Activated effector memory CD4-positive, alpha-beta T cell treated with anti-CD3 and anti-CD28 coated beads, Interleukin-2, amount 50 U/mL, for 16 hours (primary cell): Measurements from ENCODE around the gene PISD.

Source experiments
- DNase-seq: peaks from one replicate; pipeline ENCODE4 v3.0.0-alpha.2; 2020

Gene PISD

DNA sequence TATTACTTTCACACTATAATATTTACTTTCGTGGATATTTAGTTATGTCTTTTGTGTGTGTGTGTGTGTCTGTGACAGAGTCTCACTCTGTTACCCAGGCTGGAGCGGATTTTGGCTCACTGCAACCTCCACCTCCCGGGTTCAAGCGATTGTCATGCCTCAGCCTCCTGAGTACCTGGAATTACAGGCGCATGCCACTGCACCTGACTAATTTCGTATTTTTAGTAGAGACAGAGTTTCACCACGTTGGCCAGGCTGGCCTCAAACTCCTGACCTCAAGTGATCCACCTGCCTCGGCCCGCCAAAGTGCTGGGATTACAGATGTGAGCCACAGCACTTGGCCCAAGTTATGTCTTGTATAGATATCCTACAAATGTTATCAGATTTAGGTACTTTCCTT, 9.9 kb downstream of the PISD start:
- DNase-seq = no peak

DNA sequence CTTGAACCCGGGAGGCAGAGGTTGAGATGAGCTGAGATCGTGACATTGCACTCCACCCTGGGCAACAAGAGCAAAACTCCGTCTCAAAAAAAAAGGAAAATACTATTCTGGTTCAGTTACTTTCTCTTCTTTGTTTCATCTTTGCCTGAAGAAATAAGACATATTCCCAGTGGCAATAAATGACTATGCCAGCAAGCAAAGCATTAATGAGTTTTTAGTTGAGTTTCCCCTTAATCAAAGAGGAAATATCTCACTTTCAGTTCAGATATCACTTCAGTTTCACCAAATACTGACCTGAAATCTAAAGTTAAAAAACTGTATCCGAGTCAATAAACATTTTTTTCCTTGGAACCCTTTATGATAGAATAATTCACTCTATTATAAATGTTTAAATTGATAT, 10.4 kb downstream of the PISD start:
- DNase-seq = no peak

DNA sequence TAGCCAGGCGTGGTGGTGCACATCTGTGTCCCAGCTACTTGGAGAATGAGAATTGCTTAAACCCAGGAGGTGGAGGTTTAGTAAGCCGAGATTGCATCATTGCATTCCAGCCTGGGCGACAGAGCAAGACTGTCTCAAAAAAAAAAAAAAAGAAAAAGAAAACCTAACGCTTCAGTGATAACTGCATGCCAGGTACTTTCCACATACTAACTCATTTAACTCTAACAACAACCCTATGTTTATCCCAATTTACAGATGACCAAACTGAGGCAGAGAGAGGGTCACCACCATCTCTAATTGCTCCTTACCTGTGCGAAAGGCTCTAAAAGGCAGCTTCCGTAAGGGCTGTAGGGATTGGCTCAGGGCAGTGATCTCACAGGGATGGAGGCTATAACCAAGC, 11.6 kb downstream of the PISD start:
- no peak for DNase-seq

DNA sequence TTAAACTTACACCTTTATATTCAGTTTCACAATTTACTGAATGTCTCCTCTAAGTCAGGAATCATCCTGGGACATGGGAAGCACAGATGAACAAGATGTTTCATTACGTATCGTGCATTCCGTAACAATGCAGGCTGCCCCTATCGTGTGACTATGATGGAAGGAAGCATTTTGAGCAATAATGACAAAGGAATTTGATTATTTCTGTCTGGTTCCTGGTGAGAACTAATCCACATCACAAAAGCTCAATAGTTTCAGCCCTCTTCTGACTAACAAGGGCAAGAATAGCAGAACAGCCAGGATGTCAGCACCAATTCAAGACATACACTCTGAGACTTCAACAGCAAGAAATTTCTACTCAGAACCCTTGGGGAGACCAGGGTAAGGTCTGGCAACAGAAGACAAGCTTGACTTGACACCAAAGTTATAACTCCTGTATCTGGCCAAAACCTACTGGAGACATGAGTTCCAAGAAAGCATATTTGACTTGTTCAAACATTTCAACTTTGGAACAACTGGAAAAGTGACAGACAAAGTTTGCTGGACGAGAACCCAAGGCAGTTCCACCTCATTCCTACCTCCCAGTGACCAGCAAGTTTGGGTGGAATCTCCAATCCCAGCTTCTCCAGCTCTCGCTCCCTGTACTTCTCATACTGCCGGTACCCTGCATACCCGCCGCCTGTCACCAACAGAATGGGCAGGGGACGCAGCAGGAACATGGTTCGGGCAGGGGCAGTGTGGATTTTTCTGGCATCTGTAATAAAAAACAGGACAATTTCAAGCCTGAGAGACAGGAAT, 14.3 kb downstream of the PISD start:
- DNase-seq = no peak

DNA sequence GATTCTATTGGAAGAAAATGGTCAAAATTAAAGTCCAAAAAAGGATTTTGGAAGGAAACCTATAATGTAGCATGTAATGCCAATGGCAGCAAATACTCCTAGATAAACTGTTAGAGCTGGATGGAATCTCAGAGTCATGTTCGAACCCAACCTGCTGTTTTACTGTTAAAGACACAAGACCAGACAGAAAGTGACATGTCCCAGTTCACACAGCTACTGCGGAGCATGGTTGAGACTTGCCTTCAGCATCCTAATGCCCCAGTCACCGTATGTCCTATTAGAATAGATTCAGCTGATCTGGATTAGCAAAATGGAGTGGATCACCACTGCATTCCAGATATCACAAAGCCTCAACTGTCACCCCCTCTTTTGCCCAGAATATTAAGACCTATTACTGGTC, 14.9 kb downstream of the PISD start:
- no peak for DNase-seq

DNA sequence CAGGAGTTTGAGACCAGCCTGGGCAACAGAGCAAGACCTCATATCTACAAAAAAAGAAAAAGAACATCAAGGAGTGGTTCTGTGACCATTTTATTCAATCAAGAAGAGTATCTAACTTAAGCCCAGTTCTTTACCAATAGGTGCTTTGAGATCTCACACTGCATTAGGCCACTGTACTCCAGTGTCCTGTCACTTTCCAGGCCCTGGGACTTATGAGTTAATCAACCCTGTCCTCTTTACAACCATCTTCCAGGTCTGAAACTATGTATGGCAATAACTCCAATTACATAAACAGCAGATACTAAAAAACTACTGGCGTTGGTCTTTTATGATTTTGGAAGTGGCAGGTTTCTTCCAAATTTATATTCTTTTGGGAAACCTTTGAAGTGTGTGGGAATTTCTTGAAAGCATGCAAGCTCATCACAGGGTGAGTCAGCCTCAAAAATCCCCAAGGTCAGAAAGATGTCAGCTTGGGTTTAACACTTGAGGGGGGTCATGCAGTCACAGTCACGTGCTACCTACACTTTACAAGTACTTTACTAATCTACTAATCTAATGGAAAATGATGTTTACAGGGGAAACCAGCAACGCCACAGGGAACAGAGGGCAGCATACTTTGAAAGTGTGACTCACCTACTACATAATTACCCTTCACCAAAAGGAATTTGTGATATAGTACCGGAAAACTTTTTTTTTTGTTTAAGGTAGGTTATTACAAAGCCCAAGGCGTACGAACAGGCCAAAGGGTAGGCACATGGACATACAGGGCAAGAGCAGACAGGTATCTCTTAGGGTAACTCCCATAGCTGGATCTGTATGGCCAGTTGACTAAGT, 15.6 kb downstream of the PISD start:
- DNase-seq = peak; percentile 79

DNA sequence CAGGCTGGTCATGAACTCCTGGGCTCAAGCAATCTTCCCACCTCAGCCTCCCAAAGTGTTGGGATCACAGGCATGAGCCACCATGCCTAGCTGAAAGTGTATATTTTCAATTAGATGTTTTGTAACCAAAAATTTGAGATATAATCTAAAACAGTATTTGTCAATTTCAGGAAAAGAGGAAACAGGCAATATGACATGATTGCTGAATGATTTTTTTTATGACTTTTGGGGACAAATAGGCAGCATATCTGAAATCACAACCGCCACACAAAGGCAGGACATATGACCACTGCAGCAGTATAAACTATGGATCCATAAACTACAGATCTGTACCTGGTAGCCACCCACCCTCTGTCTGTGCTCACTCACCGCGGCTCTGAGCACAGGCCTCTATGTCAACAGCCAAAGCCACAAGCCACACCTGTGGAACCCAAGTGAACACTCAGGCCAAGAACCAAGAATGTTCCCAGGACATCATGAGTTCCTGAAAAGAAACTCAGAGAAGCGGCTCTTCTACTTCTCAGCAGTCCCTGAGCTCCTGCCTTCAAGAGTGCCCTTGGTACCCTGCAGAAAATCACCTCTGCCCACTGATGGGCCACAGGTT, 22.5 kb downstream of the PISD start:
- no peak for DNase-seq

DNA sequence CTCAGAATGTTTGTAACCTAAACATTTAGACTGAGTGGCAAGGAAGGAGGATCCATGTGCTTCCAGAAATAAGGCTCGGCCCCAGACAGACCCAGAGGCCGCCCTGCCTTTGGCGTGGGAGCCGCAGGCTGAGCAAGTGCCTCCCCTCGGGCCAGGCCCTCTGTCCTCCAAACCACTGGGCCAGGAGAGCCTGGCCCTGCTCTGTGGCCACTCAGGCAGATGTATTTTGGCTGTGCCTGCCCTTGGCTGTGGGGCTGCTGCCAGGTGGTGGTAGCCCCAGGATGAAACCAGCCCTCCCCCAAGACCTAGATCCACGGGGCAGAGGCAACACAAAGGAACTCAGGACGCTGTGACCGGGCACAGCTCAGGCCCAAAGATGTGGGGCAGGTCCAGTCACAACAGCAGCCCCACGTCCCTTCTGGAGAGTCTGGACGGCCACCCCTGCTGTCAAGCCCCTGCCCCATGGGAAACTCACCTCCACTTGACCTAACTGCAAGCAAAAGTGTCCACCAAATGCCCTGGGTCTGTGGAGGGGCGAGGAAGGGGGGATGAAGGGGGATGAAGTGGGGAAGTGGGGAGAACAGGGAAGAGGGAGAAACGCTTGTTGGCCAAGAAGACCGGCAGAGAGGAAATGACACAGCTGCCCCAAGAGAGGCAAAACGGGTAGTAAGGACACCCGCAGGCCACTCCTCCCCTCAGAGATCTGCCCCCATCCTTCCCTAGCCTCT, 24.0 kb downstream of the PISD start:
- DNase-seq = no peak

DNA sequence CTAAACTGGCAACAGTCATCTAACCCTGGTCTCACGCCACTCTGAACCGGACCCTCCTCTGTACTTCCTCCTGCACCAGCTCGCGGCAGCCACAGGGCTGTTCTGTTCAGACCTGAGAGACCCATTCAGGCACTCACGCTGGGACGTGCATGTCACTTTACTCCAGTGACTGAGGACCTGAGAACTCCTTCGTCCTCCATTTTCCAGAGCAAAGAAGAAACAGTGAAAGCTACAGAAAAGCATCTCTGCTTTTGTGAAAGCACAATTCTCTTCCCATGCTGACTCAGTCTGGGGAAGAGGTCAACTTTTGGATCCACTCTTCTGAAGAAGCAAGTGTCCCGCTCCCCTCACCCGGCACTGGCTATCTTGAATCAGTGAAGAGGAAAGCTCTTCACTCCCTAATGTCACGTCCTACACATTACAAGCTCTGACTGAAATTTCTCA, 24.5 kb downstream of the PISD start:
- DNase-seq = no peak

DNA sequence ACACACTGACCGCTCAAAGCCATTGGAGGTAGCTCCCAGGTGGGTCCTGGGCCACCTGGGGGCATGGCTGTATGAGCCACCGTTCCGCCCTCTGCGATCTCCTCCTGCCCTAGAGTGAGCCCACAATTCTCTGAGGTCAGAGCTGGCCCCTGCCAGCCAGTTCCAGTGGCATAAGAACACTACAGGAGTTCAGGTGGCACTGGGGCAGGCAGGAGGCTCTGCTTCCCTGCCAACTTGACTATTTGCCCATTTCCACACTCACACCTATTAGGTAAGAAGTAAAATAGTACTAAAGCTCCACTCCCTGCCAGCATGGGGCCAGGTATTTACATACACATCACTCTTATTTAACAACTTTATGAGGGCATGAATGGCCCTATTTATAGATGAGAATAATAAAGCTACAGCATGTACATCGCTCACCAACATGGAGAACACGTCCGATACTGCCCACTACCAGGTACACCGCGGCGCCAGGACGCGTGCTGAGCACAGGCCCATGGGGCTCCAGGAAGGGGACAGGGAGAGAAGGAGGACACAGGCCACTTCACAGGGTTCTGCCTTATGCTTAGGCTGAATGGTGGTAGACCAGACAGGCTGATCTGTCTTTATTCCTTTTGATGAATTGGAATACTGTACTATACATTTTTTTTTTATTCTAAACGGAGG, 26.2 kb downstream of the PISD start:
- no peak for DNase-seq

DNA sequence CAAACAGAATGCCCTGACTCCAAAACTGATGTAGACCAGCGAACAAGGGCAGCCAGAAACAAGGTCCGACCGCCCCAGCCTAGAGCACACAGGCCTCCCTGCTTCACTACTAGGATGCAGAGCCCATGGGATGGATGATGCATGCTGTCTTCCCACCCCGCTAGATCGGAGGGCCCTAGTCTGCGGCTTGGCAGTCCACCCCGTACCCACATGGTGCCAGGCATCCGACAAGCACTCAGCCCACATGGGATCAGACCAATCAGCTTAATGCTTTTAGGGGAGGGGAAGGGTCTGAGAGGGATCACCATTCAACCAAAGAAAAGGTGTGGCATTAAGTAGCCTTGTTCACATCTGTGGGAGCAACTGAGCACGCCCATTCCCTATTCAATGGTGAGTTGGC, 30.6 kb downstream of the PISD start:
- no peak for DNase-seq

DNA sequence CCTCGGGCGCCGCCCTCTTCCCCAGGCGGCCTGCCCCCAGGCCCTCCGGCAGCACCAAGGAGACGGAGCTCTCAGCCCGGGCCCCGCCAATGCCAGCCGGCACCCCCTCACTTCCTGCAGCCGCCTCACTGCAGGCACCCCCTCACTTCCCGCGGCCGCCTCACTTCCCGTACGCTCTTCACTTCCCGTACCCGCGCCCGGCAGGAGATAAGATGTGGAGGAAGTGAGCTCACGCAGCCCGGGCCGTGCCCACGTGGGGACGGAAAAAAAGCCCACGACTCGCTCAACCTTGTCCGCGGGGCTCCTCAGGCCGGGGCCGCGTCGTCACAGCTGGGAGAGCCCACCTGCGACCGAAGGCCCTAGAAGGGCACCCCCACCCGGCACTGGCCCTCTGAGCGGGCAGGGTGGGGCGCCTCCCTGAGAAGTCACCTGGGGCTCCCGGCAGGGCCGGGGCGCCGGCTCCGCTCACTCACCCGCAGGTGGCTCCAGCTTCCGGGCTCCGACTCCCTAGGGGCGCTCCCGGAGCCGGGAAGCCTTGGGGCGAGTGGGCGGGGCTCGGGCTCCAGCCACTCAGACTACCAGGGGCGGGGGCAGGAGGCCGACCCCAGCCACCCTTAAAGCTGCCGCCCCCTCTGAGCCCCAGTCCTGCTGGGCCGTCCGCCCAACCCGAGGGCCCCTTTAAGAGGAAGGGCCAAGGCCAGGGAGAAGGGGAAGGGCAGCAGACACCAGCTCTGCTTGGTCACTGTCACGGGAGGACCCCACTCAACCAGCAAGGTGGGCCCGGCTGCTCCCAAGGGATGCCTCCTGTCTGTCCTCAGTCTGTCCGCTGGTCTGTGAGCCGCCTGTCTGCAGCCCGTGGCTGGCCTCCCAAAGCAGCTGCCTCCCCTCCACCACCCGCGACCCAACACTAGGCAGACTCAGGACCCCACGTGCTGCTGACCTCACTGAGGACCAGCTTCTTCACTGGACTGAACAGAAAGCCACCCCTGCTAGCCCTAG, 31.4 kb downstream of the PISD start:
- DNase-seq = peak; percentile 94

DNA sequence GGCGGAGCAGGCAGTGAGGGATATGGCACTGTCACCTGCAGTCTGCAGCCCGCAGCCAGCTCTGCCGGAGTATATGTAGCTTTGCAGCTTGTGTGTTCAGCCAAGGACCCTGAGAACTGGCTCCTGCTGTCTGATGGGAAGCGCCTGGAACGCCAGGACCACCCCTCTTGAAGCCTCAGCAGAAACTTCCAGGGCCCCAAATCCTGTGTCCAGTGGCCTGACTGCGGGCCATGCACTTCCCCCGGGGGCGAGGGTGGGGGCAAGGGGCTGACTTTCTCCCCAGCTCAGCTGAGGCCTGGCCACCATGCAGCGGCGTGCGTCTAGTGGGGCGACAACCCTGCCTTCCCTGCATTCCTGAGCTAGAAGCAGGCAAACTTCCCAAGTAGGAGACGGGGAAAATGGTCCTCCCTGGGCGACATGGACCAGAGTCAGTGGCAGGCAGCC, 32.3 kb downstream of the PISD start:
- no peak for DNase-seq

DNA sequence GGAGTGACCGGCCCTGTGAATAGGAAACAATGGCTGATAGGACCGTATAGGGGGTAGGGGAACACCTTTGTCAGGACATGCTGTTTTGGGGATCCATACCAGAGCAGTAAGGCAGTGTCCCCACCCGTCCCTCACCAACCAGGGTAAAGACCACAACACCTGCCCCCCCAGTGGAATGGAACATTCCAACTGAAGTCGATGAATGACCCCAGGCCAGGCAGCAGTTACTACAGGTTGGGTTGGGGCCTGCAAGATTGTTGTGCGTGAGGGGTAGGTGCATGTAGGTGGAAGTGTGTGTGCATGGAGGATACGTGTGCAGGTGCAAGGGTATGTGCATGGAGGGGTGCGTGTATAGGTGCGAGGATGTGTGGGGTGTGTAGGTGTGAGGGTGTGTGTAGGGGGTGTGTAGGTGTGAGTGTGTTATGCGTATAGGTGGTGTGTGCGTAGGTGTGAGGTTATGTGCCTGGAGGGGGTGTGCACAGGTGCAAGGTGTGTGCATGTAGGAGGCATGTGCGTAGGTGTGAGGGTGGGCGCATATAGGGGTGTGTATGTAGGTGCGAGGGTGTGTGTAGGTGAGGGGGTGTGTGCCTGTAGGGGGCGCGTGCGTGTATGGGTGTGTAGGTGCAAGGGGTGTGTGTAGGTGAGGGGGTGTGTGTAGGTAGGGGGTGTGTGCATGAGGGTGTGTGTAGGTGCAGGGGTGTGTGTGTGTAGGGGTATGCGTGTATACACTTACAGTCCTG, 32.9 kb downstream of the PISD start:
- peak; percentile 72 for DNase-seq

DNA sequence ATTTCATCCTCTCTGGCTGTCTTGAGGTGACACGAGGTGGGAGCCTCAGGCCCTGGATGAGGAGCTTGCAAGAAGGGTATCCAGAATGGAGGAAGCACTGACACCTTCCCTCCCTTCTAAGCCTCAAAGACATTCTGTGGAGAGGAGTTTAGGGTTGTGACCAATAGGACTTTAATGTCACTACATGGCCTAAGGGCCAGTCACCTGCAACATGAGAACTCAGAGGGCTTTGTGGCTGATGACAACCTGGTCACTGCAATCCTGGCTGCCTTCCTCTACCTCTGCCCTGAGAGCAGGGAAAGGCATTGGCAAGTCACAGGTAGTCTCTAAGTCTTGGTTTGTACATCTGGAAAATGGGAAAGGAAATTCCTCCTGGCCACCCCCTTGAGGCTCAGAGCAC, 33.7 kb downstream of the PISD start:
- no peak for DNase-seq

DNA sequence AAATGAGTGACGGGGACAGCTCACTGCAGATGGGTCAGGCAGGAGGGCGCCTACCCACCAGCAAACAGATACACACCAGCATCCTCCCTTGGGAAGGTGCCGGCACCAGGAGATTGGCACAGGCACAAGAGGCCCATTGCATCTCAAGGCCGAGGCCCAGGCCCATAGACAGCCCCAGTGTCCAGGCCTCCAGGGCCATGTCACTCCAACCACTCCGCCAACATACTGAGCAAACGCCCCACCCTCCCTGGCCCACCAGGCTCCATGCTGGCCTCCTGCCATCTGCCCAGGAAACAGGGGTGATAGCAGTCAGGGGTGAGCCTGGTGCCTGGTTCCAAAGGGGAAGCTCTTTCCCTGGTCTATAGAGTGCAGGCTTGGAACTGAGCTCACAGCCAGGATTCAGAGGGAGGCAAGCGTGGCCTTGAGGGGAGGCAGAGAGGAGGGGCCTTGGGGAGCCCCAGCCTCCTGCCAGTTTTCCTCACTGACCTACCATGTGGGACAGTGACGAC, 34.7 kb downstream of the PISD start:
- DNase-seq = no peak

DNA sequence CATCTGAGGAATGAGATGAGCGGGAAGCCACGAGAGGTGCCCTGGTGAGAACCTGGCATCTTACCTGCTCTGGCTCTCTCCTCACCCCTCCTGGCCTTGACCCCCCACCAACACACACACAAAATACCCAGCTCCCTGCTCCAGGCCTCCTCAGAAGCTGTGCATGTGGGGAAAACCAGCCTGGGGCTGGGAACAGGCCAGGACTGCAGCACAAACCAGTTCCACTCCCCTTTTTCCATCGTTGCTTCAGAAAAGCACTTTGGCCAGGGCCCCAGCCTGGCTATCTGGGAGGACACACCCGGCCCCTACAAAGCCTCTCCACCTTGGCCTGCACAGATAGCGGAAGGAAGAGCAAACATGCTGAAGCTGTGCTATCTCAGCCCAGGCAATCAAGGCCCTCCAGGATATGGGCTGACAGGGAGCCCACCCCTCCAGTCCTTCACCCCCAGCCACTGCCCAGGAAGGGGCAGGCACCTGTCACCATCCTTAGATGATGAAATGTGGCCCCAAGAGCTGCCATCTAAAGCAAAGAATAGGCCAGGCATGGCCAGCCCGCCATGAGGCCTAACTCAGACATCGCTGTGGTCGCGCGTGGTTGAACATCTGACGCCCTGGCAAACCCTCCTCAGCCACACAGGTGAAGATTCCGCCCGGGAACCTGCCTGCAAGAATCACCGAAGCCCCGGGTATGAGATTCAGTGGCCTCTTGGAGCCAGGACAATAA, 35.4 kb downstream of the PISD start:
- DNase-seq = no peak

DNA sequence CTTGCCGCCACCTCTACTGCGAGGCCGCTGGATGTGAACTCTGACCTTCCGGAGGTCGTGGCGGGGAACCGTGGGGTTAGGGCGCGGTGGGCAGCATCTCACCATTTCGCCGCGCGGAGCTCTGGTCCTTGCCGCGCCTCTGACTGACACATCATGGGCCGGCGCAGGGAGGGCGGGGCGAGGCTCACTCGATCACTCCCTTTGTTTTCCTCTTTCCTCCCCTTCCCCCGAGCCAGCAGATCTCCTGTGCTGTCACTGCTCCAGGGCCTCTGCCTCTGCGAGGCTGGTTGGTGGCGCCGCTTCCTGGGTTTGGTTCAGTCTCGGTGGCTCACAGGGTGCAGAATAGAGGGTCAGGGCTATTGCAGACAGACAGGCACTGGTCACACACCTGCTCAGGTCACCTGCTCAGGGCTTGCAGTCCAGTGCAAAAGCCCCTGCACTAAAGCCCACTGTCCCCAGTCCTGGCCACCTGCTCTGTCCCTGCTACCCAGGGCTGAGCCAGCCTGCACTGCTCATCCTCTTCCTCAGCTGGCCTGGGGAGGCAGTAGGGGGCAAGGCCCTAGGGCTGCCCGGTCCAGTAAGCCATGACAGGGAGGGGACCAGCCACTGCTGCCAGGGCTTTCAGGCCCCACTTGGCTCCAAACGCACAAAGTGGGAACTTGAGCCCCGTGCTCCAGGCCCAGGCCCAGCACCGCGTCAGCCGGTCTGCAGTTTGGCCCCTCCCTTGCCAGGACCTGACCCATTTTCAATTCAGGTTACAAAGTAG, 36.2 kb downstream of the PISD start:
- DNase-seq = no peak

DNA sequence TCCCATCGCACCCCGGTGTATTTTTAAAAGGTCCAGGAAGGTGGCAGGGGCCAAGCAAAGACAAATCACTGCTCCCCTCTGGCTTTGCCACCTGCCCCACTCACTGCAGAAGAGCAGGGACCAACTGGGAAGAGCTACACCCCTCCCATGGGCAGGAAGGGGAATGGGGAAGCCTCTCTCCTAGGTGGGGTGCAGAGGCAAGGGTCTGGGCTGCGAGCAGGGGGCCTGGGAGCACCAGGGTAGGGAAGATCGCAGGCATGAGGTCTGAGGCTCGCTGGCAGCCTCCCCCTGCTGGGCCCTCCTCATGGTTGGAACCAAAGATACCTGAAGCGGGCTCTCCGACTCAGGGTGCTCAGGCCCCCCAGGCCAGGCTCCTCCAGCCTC, 36.8 kb downstream of the PISD start:
- DNase-seq = no peak
